ENCODE data around the gene VTI1A. TPM values are rescaled to one million over a fixed set of nuclear protein-coding genes. Genes with fewer than 3 reads are reported as not detected.
A peak's percentile ranks its signal among the peaks of the same experiment; 100 is the strongest.

The VTI1A gene
- total and polyA plus RNA-seq, 2 of the 13 experiments (the other 11 are each of a cell fraction or from before 2014, with no cell fraction given): 11.7 to 32.7 TPM

DNA sequence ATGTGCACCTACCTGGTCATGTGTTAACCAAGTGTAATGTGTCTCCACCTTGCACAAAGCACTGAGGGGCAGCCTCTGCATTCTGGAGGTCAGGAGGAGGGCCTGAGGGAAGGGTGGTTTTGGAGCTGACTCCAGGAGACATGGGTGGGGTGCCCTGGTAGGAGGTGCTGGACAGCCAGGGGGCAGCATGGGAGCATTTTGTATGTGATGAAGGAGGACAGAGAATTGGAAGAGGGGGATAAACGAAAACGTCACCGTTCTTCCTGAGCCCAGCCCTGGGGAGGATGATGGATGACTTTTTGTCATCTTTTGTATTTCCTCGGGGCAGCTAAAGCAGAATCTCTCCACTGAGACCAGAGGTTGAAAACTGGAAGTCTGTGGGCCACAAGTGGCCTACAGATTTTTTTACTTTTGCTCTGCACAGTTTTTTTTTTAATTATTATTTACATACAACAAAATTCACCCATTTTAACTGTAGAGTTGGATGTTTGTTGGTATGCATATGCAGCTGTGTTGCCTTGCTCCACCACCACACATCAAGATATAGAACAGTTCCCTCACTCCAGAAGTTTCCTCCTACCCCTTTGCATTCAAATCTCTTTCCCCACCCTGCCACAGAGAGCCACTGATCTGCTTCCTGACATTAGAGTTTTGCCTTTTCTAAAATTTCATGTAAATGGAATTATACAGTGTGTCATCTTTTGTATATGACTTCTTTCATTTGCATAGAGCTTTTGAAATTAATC is 242.5 kb downstream of the VTI1A start (continued):
- TF ChIP-seq, protein P1, sequence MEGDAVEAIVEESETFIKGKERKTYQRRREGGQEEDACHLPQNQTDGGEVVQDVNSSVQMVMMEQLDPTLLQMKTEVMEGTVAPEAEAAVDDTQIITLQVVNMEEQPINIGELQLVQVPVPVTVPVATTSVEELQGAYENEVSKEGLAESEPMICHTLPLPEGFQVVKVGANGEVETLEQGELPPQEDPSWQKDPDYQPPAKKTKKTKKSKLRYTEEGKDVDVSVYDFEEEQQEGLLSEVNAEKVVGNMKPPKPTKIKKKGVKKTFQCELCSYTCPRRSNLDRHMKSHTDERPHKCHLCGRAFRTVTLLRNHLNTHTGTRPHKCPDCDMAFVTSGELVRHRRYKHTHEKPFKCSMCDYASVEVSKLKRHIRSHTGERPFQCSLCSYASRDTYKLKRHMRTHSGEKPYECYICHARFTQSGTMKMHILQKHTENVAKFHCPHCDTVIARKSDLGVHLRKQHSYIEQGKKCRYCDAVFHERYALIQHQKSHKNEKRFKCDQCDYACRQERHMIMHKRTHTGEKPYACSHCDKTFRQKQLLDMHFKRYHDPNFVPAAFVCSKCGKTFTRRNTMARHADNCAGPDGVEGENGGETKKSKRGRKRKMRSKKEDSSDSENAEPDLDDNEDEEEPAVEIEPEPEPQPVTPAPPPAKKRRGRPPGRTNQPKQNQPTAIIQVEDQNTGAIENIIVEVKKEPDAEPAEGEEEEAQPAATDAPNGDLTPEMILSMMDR (CRISPR knock-in tag; IDR thresholded peaks at IDR 0.05): peak; percentile 71
- TF ChIP-seq, protein P2, sequence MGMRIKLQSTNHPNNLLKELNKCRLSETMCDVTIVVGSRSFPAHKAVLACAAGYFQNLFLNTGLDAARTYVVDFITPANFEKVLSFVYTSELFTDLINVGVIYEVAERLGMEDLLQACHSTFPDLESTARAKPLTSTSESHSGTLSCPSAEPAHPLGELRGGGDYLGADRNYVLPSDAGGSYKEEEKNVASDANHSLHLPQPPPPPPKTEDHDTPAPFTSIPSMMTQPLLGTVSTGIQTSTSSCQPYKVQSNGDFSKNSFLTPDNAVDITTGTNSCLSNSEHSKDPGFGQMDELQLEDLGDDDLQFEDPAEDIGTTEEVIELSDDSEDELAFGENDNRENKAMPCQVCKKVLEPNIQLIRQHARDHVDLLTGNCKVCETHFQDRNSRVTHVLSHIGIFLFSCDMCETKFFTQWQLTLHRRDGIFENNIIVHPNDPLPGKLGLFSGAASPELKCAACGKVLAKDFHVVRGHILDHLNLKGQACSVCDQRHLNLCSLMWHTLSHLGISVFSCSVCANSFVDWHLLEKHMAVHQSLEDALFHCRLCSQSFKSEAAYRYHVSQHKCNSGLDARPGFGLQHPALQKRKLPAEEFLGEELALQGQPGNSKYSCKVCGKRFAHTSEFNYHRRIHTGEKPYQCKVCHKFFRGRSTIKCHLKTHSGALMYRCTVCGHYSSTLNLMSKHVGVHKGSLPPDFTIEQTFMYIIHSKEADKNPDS (CRISPR knock-in tag; IDR thresholded peaks at IDR 0.05): no peak
- TF ChIP-seq SAP130 (CRISPR knock-in tag; IDR thresholded peaks at IDR 0.05; ENCODE audit: low read depth): no peak
- no peak for TF ChIP-seq RNF2 (conservative IDR thresholded peaks at IDR 0.05; ENCODE audit: low read depth)
- no peak for TF ChIP-seq ZNF496 (CRISPR knock-in tag; IDR thresholded peaks at IDR 0.05; ENCODE audit: insufficient replicate concordance)
- no peak for TF ChIP-seq MEIS2 (CRISPR knock-in tag; IDR thresholded peaks at IDR 0.05)
- no peak for TF ChIP-seq ZNF891 (CRISPR knock-in tag; IDR thresholded peaks at IDR 0.05)
- TF ChIP-seq, protein P3, sequence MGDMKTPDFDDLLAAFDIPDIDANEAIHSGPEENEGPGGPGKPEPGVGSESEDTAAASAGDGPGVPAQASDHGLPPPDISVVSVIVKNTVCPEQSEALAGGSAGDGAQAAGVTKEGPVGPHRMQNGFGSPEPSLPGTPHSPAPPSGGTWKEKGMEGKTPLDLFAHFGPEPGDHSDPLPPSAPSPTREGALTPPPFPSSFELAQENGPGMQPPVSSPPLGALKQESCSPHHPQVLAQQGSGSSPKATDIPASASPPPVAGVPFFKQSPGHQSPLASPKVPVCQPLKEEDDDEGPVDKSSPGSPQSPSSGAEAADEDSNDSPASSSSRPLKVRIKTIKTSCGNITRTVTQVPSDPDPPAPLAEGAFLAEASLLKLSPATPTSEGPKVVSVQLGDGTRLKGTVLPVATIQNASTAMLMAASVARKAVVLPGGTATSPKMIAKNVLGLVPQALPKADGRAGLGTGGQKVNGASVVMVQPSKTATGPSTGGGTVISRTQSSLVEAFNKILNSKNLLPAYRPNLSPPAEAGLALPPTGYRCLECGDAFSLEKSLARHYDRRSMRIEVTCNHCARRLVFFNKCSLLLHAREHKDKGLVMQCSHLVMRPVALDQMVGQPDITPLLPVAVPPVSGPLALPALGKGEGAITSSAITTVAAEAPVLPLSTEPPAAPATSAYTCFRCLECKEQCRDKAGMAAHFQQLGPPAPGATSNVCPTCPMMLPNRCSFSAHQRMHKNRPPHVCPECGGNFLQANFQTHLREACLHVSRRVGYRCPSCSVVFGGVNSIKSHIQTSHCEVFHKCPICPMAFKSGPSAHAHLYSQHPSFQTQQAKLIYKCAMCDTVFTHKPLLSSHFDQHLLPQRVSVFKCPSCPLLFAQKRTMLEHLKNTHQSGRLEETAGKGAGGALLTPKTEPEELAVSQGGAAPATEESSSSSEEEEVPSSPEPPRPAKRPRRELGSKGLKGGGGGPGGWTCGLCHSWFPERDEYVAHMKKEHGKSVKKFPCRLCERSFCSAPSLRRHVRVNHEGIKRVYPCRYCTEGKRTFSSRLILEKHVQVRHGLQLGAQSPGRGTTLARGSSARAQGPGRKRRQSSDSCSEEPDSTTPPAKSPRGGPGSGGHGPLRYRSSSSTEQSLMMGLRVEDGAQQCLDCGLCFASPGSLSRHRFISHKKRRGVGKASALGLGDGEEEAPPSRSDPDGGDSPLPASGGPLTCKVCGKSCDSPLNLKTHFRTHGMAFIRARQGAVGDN (CRISPR knock-in tag; IDR thresholded peaks at IDR 0.05): peak; percentile 32; the same call in 1 of the 2 replicates
- TF ChIP-seq, protein P4, sequence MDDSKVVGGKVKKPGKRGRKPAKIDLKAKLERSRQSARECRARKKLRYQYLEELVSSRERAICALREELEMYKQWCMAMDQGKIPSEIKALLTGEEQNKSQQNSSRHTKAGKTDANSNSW (CRISPR knock-in tag; IDR thresholded peaks at IDR 0.05; ENCODE audit: borderline replicate concordance): no peak
- no peak for TF ChIP-seq WIZ (CRISPR knock-in tag; IDR thresholded peaks at IDR 0.05)

All from HepG2 (cell line).